ENCODE measurements around the gene TAS1R3.

The TAS1R3 gene

GRCh38 chr1:1334835-1335234 lies 3.8 kb downstream of the TAS1R3 start:
- TF ChIP-seq CTCF (IDR thresholded peaks at IDR 0.05; ENCODE audit: low read depth, low read length, poor library complexity, severe bottlenecking) (no peak), EZH2phosphoT487 (IDR thresholded peaks at IDR 0.05; ENCODE audit: borderline replicate concordance, low read length) (no peak)
- Histone ChIP-seq H3K79me2 (ENCODE audit: control insufficient read depth, low read length) (no peaks in the 10 kb centered on the region), H3K36me3 (ENCODE audit: control insufficient read depth, low read length) (peaks cover 10% of the 10 kb centered on the region), H4K20me1 (ENCODE audit: control insufficient read depth, insufficient read depth, low read depth, low read length) (peaks cover 5% of the 10 kb centered on the region; the same call in 1 of the 2 replicates), H3K27ac (ENCODE audit: low read depth, low read length) (no peak overlapping the region), H3K9me2 (replicated peaks; ENCODE audit: control insufficient read depth, low read length) (no peaks in the 10 kb centered on the region), H3K27me3 (ENCODE audit: control insufficient read depth, low read length) (no peaks in the 10 kb centered on the region), H3F3A (ENCODE audit: control insufficient read depth, insufficient read depth) (no peaks in the 10 kb centered on the region), H3K4me2 (ENCODE audit: low read length) (no peak overlapping the region), H3K9me3 (ENCODE audit: control insufficient read depth, insufficient read depth, low read length) (peaks cover 8% of the 10 kb centered on the region), H3K4me1 (ENCODE audit: control insufficient read depth, low read length) (peaks cover 7% of the 10 kb centered on the region; the same call in 1 of the 2 replicates), H3K4me3 (ENCODE audit: low read length) (no peak overlapping the region)

- peaks cover 3% of the 10 kb centered on the region; the same call in 1 of the 2 replicates for H3K4me1 ChIP-seq (ENCODE audit: control insufficient read depth, low read length)
- no peaks in the 10 kb centered on the region for H3K79me2 ChIP-seq (ENCODE audit: control insufficient read depth, low read length)
- no peak for TF ChIP-seq CTCF (IDR thresholded peaks at IDR 0.05; ENCODE audit: low read depth, low read length, poor library complexity, severe bottlenecking)
- no peak for TF ChIP-seq EZH2phosphoT487 (IDR thresholded peaks at IDR 0.05; ENCODE audit: borderline replicate concordance, low read length)
- no peak overlapping the region for H3K4me2 ChIP-seq (ENCODE audit: low read length)
- H4K20me1 ChIP-seq (ENCODE audit: control insufficient read depth, insufficient read depth, low read depth, low read length) = peaks cover 5% of the 10 kb centered on the region; the same call in 1 of the 2 replicates
- H3K27ac ChIP-seq (ENCODE audit: low read depth, low read length) = no peak overlapping the region
- peaks cover 12% of the 10 kb centered on the region for H3K36me3 ChIP-seq (ENCODE audit: control insufficient read depth, low read length)
- no peaks in the 10 kb centered on the region for H3F3A ChIP-seq (ENCODE audit: control insufficient read depth, insufficient read depth)
- peaks cover 3% of the 10 kb centered on the region for H3K9me3 ChIP-seq (ENCODE audit: control insufficient read depth, insufficient read depth, low read length)
- no peak overlapping the region for H3K4me3 ChIP-seq (ENCODE audit: low read length)
- no peaks in the 10 kb centered on the region for H3K27me3 ChIP-seq (ENCODE audit: control insufficient read depth, low read length)
- no peaks in the 10 kb centered on the region for H3K9me2 ChIP-seq (replicated peaks; ENCODE audit: control insufficient read depth, low read length)
Measured at GRCh38 chr1:1335283-1335682, 4.2 kb downstream of the TAS1R3 start.

GRCh38 chr1:1335792-1336248 lies 4.7 kb downstream of the TAS1R3 start:
- Histone ChIP-seq H3K79me2 (ENCODE audit: control insufficient read depth, low read length) (no peaks in the 10 kb centered on the region), H3K4me2 (ENCODE audit: low read length) (no peak overlapping the region), H3K9me3 (ENCODE audit: control insufficient read depth, insufficient read depth, low read length) (no peaks in the 10 kb centered on the region; the same call in 1 of the 2 replicates), H3K9me2 (replicated peaks; ENCODE audit: control insufficient read depth, low read length) (no peaks in the 10 kb centered on the region), H4K20me1 (ENCODE audit: control insufficient read depth, insufficient read depth, low read depth, low read length) (peaks cover 5% of the 10 kb centered on the region; the same call in 1 of the 2 replicates), H3K4me1 (ENCODE audit: control insufficient read depth, low read length) (no peaks in the 10 kb centered on the region), H3K27me3 (ENCODE audit: control insufficient read depth, low read length) (no peaks in the 10 kb centered on the region), H3K27ac (ENCODE audit: low read depth, low read length) (no peak overlapping the region), H3F3A (ENCODE audit: control insufficient read depth, insufficient read depth) (no peaks in the 10 kb centered on the region), H3K4me3 (ENCODE audit: low read length) (no peak overlapping the region), H3K36me3 (ENCODE audit: control insufficient read depth, low read length) (peaks cover 17% of the 10 kb centered on the region)
- TF ChIP-seq EZH2phosphoT487 (IDR thresholded peaks at IDR 0.05; ENCODE audit: borderline replicate concordance, low read length) (no peak), CTCF (IDR thresholded peaks at IDR 0.05; ENCODE audit: low read depth, low read length, poor library complexity, severe bottlenecking) (no peak)

Measured in DOHH2 (cell line).